HG03103 (cell line): ENCODE data around the gene EFNA3.

Source experiments
- ATAC-seq: cut with Tn5 transposase; IDR thresholded peaks from one replicate; pipeline ENCODE4 v1.9.1; 2021; ENCODE audit warnings: low read depth; ENCODE audit not compliant: unreplicated experiment

The EFNA3 gene

GRCh38 chr1:155048449-155049334 is 29.9 kb upstream of the EFNA3 start:
- no peak for ATAC-seq

GRCh38 chr1:155049651-155050559 is 28.7 kb upstream of the EFNA3 start:
- no peak for ATAC-seq

GRCh38 chr1:155050560-155051341 is 27.9 kb upstream of the EFNA3 start, which contains the start of gene ADAM15:
TSS of gene ADAM15 (plus strand) at chr1:155051316. CDS start at chr1:155051387, 71 bp downstream.
- ATAC-seq: no peak

DNA sequence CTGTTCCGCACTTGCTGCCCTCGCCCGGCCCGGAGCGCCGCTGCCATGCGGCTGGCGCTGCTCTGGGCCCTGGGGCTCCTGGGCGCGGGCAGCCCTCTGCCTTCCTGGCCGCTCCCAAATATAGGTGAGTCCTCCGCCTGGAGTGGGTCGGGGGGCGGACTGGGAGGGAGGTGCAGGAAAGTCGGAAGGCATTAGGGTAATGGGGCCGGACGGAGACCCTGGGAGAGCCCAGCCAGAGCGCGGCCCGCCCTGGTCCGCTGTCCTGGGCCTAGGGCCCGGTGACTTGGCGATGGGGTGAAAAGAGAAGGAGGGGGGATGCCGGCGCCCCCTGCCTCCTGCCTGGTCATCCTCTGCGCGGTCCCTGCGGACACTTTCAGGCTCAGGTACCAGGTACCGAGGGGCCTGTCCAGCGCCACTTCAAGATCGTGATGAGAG is 27.3 kb upstream of the EFNA3 start:
- ATAC-seq: no peak

DNA sequence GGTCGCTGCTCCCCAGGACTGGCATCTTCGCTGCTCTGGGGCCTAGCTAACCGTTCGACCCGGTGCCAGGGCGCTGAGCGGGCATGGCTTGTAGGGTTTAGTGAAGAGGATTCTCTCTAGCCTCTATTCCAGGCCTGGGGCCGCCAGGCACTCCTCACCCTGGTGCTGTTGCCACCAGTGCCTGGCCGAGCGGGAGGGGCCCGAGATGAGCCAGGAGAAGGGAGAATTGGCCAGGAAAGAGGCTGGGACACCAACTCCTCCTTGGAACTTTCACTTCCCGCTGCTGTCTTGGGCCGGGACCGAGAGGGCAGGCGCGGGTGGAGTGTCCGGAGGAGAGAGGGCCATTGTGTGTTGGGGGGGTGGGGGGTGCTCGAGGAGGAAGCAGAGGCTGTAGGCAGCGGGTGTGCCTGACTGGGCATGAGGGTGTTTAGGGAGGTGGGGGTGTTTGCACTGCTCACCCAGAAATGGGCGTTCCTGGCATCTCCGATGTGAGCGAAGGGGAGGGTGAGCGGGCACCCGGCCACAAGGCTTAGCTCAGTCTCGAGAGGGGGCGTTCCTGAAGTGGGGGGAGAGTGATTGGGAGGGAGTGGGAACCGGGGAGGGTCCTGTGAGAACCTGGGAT is 26.7 kb upstream of the EFNA3 start:
- ATAC-seq: no peak

DNA sequence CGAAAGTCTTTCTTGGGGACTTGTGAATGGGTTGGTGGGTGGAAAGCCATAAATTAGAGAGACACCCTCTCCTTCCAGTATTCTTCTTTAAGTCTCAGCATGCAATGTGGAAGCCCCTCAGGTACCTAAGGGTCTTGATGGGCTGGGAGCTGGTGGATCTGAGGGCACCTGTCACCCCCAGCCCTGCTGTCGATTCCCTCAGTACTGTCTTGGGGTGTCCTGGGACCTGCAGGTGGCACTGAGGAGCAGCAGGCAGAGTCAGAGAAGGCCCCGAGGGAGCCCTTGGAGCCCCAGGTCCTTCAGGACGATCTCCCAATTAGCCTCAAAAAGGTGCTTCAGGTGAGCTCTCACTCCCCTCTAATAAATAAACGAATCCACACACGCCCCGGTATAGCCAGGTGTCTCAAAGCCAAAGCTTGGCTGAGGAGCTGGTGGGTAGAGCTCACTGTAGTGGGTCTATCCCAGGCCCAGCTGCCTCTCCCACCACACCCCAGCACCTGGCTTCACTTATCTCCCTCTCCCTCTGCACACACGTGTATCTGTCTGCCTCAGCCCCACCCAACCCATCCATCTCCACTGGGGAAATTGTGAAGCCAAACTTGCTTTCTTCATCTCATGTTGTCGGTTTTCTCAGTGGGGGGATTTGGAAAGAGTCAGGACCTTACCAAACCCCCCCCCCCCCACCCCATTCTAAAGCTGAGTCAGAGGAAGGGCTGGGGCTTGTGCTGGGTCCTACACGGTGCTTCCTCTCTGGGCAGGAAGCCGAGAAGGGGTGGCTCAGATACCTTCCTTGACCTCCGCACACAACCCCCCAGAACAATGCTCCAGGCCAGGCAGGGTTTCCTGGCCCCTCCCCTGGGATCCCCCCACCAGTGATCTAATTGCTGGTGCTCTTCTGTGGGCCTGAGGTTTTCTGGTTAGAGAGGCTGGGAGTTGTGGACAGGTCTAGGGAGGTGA is 25.9 kb upstream of the EFNA3 start:
- no peak for ATAC-seq

GRCh38 chr1:155053531-155054105 is 25.0 kb upstream of the EFNA3 start:
- no peak for ATAC-seq

GRCh38 chr1:155057104-155057503 is 21.5 kb upstream of the EFNA3 start:
- no peak for ATAC-seq

- ATAC-seq: no peak
Observed at GRCh38 chr1:155057788-155058211, 20.8 kb upstream of the EFNA3 start.

DNA sequence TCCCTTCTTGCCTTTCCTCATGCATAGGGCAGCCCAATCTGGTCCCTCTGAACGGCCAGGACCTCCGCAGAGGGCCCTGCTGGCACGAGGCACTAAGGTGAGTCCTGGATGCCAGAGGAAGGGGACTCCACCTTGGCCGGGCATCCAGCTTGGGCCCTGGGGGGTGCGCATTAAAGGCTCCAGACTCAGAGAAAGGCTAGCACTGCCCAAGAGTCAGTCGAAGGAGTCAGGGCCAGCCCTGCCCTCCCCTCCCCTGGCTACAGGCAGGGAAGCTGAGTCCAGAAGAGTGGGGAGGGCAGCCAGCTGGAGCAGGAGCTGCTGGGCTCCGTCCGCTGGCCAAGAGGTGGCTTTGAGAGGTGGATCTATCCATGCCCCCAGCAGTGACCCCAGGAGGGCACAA is 17.9 kb upstream of the EFNA3 start:
- no peak for ATAC-seq

DNA sequence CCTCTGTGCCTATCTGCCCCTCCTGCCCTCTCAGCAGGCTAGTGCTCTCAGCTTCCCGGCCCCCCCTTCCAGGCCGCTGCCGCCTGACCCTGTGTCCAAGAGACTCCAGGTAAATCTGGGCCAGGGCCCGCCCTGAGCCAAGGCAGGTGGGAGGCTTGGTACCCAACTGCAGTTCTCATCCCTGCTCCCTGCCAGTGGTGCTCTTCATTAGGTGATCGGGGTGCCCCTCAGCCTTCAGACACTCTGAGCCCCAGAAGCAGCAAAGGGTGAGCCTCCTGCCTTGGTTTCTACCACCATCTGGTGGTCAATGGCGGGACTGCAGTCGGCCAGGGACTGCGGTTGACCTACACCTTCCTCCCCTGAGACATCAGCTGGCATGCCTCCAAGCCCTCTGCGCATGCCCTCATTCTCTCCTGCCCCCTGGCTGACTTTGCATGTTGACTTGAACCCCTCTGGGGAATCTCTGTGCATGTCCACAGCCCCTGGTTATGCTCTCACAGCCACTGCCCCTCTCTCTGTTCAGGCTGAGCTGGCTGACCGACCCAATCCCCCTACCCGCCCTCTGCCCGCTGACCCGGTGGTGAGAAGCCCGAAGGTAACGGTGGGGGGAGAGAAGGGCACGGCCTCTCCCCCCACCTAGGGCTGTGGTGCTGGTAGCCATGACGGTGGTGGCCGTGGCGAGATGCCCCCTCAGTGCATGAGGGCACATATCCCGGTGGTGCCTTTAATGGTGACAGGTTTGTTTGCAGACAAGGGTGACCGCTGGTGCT is 17.1 kb upstream of the EFNA3 start:
- ATAC-seq: no peak

- ATAC-seq: no peak
Observed at GRCh38 chr1:155062151-155062686, 16.4 kb upstream of the EFNA3 start.

- ATAC-seq: no peak
Observed at GRCh38 chr1:155062702-155063411, 15.8 kb upstream of the EFNA3 start.

GRCh38 chr1:155063550-155064110 is 15.0 kb upstream of the EFNA3 start, which contains the start of gene EFNA4:
TSS of gene EFNA4 (plus strand) at chr1:155063740. CDS start at chr1:155063824, 84 bp downstream.
- ATAC-seq: peak; percentile 80

- no peak for ATAC-seq
Observed at GRCh38 chr1:155064111-155064831, 14.4 kb upstream of the EFNA3 start.
